DMS 273 (cell line): ENCODE measurements around the gene NKAIN2.

Experiments
- DNase-seq: peaks from one replicate; lab custom pipeline; 2025; ENCODE audit not compliant: unreplicated experiment; lab: John Stamatoyannopoulos, UW

The NKAIN2 gene

DNA sequence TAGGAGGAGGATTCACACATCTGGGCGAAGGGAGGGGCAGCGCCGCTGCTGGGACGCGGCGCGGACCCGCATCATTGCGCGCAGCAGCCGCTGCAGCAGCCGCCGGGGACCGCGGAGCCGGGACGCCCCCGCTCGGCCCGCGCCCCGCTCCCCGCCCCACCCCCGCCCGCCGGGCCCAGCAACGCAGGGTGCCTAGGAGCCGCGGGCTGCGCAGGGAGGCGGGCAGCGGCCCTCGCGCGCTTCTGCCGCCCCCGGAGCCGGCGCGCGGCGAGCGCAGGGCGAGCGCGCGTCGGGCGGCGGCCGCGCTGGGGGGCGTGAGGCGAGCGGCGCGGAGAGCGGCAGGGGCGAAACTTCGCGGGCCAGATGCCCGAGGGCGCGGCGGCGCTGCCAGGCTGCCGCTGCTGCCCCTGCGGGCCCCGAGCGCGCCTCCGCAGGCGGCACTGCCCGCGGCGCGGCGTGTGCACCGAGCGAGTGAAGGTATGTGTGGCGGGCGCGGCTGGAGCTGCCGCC lies at the start of gene NKAIN2:
TSS of gene NKAIN2 (plus strand) at position 362 of the 510 bp plus-strand sequence.
- DNase-seq, result peak; percentile 77

DNA sequence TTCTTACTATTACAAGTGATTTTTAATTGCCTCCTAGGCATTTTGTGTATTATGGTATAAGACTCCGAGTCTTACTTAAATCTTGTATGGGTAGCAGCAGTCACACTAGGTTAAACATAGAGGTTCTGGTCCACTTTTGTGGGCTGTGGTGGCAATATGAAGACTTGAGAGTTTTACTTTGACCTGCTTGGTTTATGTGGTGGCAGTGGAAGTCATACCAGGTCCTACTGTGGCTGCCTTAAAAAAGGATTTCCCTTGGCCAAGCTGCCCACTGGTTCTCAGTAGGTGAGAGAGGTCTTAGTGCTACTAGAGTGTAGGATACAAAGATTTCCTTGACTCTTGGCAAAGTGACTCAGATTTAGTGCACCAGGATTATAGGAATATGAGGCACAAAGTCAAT lies 44.2 kb upstream of the NKAIN2 start:
- DNase-seq, result no peak

DNA sequence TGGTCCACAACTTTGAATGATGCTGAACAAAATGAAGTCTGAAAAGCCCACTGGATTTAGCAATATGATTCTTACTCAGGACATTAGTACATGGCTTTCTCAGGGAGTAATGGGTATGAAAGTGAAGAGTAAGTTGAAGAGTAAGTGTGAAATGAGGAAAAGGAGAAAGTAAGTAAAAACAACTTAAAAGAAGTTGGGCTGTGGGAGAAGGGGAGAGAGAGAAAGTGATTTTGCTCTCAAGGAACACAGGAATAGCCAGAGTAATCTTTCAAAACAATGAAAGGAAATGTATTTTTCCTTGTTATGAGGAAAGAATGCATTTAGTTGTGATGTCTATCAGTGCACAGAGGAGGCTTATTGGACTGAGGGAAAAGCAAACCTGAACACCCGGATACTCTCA lies 39.8 kb upstream of the NKAIN2 start:
- no peak for DNase-seq

DNA sequence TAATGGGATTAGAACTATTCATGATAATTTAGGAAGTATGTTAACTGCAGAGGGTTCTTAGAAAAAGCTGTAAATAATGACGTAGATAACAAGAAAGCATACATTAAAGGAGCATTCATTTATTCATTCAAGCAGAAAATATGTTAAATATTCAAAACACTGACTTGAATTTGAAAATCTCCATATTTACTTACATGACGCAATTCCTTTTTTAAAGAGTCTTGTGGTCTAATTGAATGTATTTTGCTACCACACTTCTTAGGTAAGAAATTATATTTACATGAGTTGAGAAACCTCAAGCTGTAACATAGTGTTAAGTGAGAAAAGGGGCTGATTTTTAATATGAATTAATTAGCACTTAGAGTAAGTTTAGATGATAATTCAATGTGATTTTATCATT lies 38.9 kb upstream of the NKAIN2 start:
- DNase-seq, result no peak

DNA sequence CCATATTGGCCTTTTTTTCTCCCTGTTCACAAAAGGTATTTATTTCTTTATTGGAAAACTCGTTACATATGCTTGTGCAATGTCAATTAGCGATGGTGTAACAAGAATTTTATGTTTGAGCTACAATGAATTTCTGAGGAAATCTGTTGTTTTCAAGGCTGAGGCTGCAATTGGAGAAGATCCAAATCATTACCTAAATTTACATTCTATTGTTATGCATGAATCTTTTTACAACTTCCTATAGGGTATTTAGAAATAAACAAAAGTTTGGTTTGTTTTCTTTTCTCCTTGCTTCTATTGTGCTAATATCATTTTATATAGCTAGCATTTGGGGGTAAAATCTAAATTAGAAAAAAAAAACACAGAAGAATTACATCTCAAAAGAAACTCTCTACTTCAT lies 34.7 kb upstream of the NKAIN2 start:
- no peak for DNase-seq

DNA sequence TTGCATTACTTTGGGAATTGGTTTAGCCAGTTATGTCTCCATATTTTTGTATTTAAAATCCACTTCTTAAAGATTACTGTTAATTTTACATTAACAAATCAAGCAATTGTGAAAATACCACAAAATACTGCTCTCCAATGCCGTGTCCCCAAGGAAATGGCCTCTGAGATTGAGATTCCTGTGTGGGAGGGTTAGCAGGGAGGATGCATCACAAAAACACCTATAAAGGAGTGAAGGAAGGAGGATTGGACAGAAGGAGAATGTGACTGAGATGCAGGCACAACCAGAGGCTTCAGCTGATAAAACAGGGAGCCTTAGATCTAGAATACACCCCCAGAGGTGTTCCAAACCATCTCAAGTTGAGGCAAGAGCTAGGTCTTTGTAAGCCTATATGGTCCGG lies 34.2 kb upstream of the NKAIN2 start:
- no peak for DNase-seq

DNA sequence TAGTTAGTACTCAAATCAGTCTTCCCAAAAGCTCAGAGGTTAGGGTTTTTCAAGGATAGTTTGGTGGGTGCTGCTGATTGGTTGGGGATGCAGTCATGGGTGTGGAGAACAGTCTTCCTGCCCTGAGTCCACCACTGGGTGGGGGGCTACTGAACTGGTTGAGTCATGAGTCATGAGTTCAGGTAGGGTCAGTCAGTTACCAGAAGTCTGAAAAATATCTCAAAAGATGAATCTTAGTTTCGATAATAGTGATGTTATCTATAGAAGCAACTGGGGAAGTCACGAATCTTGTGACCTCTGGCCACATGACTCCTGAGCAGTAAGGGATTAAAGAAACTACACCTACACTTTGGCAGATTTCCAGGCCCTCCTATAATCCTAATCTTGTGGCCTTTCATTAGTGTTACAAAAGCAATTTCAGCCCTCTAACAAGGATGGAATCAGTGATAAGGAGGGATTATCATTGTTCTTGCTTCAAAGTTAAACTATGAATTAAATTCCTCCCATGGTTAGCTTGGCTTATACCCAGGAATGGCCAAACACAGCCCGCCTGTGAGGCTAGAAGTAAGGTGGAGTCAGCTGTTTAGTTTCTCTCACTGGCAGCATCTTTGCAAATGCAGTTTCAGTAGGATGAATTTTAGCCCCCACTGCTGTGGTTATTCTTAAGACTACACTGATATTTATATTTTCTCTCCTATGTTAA lies 33.3 kb upstream of the NKAIN2 start:
- DNase-seq, result no peak

DNA sequence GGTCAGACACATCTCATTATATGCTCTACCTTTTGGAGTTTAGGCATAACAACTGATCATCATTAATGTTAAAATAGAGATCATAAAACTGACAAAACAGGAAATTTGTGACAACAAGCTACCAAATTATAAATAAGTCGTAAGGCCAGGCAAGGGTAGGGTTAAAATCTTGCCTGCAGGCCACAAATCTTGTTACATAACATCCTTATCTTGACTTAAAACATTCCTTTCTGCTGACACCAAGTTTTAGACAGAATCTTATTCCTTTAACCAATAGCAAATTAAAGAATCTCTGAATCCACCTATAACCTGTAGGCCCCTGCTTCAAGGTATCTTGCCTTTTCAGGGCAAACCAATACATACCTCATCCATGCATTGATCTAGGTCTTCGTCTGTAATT lies 32.5 kb upstream of the NKAIN2 start:
- DNase-seq, result no peak

DNA sequence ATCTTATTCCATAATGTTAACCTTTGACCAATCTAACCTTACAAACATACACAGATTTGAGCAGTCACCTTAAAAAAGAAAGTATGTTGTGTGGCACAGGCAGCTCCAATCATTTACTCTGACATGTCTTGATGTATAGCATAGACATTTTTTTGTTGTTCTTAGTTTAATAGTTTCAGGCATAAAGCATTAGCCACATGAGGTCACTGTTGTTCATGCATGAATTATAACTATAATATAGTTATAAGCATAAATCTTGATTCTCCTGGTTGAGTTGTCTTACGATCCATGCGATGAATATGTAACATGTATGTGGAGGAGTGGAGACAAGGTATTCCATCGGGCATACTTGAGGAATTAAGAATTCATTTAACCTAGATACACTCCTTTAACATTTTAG lies 26.1 kb upstream of the NKAIN2 start:
- peak; percentile 33 for DNase-seq

DNA sequence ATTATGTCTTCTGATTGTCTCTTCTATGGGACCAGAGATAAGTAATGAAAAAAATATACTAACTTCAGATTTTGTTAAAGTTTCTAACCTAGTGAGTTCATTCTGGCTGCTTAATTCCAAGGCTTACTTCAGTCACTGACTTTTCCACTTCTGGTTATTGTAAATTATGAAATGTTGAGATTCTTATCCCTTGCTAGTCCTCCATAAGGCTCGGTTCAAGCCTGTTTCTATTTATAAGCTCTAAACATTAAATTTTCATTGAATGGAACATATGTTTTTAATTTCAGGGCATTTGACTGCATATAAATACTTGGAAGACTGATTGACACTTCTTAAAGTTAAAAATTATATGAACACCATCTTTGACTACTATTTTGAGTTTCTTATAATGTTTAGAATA lies 23.6 kb upstream of the NKAIN2 start:
- no peak for DNase-seq

DNA sequence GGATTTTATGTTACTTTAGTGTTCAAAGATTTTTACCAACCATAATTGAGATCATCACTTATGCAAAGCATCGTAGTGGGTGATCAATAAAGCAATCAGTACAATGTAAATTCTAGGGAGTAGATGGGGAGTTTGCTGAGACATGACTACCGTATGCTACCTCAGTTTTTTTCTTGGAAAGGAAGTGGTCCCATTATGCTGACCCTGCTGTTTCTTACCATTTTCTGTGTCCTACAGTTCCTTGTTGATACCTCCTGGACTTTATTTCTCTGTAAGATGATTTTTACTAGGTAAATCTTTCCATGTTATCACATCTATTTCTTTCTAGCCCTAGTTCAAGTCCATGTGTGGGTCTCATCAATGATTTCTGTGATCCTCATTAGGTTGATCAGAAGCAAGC lies 19.3 kb upstream of the NKAIN2 start:
- no peak for DNase-seq

DNA sequence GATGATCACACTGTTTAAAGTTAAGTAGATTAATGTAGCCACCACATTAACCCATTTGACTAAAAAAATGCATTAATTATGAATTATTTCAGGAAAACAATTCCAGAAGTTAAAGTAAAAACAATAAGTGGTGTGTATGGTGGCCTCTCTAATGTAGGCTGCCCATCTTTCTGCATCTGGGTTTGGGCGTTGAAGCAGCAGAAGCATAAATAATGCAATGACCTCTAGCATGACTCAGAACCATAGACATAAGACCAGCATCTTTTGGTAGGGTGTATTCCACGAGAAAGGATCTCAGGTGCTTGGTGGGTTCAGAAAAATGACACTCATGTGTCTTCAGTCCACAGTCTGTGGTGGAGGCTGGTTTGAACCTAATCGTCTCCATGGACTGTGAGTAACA lies 18.6 kb upstream of the NKAIN2 start:
- no peak for DNase-seq

DNA sequence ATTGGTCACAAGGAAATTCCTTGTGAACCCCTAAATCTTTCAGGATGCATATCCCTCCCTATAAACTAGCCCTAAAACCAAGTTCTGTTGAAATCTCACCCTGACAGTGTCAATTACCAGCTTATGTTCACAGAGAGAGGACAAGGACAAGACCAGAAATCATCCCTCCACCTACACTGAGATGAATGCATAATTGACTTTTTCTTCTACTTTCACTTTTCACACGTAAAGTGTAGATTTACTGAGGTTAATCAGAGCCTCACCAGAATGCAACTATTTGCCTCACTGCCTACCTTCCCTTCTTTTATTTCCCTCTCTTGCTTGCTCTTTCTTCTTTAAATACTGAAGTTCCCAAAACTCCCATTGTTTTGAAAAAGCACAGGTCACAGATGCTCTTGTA lies 15.3 kb upstream of the NKAIN2 start:
- DNase-seq, result no peak

DNA sequence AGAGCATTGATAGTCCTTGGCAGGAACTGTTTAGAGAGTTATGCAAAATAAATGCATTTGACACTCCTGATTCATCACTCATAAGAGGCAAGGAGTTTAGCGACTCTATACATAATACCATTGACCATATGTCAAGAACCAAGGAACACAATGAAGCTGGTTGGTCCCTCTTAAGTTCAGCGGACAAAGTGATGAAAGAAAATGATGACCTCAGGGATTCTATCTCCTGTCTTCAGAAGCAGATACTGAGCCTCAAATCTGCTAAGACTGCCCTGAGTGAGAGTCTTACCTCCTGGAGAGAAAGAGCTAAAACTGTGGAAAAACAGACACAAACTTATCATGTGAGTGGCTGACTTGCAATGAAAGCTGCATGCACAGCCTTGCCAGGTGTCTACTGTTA lies 9.5 kb upstream of the NKAIN2 start:
- no peak for DNase-seq

DNA sequence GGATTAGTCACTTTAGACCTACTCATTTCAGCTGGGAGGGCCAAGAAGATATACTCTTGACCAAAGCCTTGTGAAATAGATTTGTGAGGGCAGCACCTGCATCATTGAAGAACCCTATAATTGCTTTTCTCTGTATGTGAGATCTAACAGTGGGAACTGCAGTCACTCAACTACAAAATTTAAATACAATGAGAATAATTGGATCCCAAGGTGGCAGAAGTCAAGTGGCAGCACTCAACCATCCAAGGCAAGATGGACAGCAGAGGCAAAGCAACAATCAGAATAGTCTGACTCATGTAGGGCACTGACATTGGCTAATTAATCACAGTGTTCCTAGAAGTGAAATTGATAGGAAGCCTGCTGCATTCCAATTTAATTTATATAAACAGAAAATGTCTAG lies 8.9 kb upstream of the NKAIN2 start:
- DNase-seq, result no peak

DNA sequence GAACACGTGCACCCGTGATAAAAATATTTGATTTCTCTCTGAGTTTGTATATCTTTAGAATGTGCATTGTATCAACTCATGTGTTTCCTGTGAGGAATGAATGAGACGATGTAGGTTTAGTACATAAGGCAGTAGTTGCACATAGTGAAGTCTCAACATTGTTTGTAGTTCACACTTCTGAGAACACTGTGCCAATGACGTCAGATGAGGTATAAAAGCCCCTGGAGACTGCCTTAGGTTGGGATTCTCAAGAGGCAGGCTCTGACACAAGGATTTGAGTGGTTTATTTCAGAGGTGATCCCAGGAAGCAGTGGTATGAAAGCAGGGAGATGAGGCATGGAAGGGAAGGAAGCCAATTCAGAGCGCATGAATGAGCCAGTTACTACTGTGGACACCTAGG lies 2.6 kb upstream of the NKAIN2 start:
- DNase-seq, result no peak

DNA sequence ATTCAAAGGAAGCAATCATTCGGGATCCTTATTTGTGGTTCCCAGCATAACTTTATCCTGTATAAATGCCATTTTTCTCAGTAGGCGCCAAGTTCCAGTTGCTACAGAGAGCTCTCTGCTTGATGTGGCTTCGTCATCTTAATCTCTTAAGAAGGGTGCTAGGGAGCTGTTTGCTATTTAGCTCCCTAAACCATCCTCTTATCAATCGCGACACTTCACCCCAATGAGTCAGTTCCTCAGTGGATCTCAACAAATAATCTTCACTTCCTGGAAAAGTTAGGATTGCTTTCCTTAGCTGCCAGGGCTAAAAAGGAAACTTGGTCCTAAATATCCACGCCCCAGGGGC lies 1.3 kb upstream of the NKAIN2 start:
- no peak for DNase-seq

DNA sequence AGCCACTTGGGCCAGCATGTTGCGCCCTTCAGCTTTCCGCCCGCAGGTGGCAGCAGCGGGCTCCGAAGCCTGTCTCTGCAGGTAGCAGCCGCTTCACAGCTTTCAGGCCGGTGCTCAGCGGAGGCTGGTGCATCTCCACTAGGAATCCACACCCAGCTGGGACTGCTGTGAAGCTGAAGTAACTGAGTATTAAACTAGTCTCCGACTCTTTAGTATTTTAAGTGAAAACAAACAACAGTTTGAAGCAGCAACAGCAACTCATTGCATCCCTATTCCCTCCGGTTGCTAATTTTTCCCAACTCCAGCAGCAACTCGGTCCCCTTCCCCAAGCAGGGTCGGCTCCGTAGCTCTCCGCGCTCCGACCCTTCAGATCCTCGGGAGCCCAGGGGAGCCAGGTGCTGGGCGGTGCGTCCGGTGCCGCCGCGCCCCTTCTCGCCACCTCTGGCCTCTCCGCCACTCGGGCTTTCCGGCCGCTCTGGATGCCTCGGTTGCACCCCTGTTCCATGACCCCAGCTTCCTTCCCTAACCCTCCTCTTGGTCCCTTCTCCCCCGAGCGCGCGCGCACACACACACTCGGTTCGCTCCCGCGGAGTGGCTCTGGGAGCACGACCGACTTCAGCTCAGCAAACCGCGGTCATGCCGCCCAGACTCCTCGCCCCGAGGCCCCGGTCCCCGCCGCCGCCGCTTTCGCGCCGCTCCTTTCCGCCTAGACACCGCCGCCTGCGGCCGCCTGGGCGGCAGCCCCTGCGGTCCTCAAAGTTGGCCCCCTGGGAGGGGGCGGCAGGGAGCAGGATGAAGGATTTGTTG lies 765 bp upstream of the NKAIN2 start:
- DNase-seq, result peak; percentile 92

DNA sequence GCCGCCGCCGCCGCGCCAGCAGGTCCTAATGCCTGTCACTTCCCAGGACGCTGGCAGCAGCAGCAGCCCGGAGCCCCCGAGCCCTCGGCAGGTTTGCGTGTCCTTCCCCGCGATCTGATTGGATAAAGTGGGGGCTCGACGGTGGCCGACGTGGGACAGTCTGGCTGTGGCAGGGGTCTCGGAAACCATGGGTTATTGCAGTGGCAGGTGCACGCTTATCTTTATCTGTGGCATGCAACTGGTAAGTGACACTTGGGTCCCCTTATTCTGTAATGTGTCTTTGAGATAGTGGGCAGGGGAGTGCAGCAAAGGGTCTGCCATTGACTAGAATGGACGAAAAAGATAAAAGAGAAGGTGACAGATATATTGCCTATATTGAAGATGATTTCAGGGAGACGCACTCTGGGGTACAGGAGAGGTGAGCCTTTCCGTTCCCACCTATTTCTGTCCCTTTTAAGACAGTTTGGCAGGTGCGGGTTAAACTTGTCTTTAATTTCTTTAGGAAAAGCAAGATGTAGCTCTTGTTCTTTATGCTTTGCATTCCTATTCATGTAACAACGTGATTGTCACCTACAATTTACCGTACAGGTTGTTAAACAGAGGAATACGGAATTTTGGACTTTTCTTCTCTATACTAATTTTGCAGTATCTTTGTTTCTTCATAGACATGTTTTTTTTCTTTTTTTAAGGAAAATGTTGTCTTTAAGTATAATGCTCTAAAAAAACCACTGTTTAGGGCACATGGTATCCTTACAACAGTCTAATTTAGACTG lies 535 bp downstream of the NKAIN2 start:
- DNase-seq, result no peak

DNA sequence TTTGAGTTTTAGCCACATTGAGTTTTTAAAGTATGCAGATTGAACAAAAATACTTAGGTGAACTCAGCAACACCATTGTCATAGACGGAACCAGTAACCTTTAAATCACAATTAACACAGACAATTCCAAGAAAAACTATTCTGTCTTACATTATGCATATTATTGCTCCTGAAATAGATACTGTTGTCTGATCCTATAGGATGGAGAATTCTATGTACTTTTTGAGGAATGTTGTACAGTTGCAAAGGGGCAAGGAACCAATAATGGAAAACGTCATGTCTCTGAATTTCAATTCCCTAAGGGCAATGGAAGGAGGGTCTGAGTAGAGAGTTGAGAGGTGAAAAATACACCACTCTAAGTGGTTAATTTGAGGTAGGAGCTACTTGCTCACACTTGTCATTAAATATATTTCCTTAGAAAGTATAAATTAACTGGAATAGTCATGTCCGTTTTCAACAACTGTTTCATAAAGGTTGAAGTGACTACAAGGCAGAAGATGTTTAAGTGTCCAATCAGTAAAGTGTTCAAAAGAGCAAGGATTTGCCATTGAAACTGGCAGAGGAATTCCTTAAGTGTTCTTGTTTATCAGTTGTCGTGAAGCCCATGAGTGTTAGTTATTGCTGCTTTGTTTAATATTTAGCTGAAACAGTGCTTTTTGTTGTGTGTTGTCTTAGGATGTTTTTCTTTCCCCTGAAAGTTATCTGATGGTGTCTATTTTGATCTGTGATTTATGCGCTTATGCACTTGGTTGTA lies 1.3 kb downstream of the NKAIN2 start:
- DNase-seq, result no peak

DNA sequence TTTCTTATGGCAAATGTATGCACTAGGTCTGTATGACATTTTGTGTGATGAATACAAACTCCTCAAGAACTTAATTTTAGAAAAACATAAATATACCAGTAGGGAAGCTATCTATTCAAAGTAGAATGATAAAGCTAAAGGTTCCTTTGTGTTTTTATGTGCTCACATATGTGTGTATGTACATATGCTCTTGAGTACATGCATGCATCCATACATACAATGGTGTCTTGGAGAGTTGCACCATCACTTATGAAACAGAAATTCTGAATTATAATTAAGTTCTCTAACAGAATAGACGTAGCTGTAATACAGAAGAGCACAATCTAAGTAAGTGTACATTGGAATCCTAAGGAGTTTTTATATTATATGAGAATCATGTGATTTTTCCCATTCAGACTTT lies 2.3 kb downstream of the NKAIN2 start:
- no peak for DNase-seq
